ENCODE measurements around the gene ADGRG3.
"Not testable (repeated sequence)": the region's sequence is repeated elsewhere in the genome, so short reads cannot be mapped to it uniquely, and the experiment has no call there.

The ADGRG3 gene

DNA sequence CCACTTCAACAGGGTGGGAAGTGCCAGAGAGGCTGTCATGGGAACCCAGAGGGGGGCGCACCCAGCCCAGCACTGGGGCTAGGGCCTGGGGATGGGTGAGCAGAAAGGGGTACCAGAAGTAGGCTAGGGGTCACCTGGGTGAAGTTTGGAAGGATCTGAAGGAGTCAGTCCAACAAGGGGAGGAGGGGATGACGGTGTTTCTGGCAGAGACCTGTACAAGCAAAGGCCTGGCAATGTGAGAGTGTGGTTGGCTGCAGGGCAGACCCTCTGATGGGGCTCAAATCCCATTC is 54.0 kb downstream of the ADGRG3 start:
- DNase-seq: no peak

DNA sequence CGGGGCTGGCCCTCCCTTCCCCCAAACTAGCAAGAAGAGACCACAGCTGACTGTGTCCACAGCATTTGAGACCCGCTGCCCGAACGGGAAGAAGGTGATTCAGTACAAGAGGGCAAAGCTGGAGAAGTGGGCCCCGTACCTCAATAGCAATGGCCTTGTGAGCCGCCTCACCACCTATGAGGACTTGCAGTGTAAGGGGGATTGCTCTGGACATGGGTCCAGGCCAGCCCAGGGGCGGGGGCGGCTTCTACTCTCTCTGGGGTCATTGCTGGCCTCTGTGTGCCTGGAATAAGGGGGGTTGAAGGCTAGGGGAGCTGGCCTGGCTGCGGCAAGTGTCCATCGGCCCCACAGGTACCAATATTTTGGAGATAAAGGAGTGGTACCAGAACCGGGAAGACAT is 54.5 kb downstream of the ADGRG3 start:
- no peak for DNase-seq

DNA sequence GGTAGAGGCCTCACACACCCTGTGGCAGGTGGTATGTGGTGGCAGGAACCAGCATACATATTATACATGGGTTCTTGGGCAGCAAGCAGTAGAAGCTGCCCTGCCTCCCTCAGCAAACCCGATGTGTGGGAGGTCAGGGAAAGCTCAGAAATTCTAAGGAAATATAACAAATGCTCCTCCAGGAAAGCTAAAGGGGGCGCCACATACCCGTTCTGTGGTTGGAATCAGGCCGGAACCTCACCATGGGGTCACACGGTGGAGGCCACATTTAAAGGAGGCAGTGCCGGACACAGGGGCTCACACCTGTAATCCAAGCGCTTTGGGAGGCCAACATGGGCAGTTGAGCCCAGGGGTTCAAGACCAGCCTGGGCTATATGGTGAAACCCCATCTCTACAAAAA is 55.1 kb downstream of the ADGRG3 start:
- no peak for DNase-seq

DNA sequence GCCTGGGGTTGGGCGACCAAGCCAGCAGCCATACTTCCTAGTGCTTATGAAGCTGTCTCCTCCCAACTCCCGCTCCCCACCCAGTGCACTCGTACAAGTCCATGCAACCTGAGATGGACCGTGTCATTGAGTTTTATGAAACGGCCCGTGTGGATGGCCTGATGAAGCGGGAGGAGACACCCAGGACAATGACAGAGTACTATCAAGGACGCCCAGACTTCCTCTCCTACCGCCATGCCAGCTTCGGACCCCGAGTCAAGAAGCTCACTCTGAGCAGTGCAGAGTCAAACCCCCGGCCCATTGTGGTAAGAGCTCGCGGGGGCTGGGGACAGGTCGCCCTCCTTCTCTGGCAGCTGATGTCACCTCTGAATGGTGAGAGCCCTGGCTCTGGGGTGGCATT is 56.4 kb downstream of the ADGRG3 start:
- no peak for DNase-seq

DNA sequence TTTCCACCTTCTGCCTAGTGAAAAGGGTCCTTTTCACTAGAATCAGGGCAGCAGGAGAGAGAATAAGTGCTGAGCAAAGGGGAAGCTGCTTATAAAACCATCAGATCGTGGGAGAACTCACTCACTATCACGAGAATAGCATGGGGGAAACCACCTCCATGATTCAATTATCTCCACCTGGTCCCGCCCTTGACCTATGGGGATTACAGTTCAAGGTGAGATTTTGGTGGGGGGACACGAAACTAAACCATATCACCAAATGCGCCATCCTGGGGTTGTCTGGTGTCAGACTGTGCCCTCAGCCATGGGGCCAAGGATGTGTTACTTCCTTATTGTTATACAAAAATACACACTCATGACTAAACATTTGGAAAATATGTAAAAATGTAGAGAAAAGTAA is 57.0 kb downstream of the ADGRG3 start:
- no peak for DNase-seq

DNA sequence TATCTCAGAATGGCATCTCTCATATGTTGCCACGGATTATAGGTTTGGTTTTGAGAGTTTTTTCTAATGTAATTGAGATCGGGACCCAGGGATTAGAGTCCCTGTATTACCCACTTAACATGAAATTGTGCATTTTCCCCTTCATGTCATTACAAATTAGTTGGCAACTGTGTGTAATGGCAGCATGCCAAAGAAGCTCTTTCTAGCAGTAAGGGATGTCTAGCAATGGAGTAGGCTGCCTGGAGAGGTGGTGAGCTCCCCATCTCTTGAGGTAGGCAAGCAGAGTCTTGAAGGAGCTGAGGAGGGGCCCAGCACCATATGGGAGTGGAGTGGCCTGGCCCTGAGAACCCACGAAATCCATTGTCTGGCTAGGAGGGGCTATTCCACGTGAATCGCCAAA is 57.4 kb downstream of the ADGRG3 start:
- no peak for DNase-seq

DNA sequence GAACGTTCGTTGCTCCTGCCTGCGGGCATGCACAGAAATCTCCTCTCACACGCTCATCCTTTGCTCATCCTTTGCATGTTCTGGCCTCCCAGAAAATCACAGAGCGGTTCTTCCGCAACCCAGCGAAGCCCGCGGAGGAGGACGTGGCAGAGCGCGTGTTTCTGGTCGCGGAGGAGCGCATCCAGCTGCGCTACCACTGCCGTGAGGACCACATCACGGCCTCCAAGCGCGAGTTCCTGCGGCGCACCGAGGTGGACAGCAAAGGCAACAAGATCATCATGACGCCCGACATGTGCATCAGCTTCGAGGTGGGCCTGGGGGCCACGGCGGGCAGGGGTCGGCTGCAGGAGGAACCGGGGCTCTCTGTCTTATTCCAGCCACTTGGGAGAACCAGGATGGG is 57.9 kb downstream of the ADGRG3 start:
- no peak for DNase-seq

DNA sequence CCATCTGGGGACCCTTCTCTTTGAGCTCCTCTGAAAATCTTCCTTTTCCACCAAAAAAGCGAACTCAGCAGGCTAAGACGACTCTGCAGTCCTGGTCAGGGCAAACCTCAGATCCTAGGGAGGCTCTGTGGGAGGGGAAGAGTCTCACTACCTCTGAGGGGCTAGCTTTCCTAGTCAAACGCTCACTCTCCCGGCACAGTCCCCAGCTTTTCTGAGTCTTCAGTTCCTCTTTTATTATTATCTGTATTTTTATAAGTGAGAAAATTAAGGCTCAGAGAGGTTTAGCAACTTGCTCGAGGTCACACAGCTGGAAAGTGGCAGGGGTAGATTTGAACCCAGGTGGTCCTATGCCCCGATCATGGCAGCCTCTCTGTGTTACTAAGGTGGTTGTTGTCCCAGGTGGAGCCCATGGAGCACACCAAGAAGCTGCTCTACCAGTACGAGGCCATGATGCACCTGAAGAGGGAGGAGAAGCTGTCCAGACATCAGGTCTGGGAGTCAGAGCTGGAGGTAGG is 58.4 kb downstream of the ADGRG3 start:
- DNase-seq: no peak

DNA sequence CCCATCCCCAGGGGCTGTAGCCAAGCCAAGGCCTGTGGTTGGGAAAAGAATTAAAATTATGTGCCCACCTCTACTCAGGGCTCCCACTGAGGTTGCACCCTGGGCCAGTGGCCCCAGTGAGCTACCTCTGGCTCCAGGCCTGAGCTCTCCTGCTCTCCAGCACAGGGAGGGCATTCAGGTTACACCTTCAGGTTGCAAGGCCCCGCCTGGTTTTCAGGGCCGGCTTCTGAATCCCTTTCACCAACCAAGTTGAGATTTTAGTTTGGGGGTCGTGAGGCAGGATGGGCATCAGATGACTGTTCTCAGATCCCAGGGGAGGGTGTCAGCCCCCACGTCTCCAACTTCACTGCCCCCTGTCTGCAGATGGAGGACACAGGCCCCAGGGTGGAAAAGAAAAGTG is 59.5 kb downstream of the ADGRG3 start:
- no peak for DNase-seq

DNA sequence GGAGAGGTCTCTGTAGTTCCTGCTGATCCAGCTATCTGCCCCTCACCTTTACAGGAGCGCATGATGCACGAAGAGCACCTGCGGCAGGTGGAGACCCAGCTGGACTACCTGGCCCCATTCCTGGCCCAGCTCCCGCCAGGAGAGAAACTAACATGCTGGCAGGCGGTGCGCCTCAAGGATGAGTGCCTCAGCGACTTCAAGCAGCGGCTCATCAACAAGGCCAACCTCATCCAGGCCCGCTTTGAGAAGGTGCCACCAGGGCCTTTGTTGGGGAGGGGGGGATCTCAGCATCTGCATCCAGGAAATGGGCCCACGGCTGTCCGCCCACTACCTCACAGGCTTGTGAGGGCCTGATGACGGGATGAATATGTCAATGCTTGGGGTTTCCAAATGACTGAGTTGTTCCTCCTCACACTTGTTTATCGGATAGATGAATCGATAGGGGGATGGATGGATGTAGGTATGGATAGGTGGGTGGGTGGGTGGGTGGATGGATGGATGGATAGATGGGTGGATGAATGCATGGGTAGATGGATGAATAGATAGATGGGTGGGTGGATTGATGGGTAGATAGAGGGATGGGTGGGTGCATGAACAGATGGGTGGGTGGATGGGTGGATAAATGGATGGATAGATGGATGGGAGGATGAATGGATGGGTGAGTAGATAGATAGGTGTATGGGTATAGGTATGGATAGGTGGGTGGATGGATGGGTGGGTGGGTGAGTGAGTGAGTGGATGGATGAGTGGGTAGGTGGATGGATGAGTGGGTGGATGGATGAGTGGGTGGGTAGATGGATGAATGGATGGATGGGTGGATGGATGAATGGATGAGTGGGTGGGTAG is 60.5 kb downstream of the ADGRG3 start:
- DNase-seq: no peak

DNA sequence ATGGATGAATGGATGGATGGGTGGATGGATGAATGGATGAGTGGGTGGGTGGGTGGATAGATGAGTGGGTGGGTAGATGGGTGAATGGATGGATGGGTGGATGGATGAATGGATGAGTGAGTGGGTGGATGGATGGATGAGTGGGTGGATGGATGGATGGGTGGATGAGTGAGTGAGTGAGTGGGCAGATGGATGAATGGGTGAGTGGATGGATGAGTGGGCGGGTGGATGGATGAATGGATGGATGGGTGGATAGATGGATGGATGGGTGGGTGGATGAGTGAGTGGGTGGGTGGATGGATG is 61.0 kb downstream of the ADGRG3 start:
- DNase-seq: no peak

DNA sequence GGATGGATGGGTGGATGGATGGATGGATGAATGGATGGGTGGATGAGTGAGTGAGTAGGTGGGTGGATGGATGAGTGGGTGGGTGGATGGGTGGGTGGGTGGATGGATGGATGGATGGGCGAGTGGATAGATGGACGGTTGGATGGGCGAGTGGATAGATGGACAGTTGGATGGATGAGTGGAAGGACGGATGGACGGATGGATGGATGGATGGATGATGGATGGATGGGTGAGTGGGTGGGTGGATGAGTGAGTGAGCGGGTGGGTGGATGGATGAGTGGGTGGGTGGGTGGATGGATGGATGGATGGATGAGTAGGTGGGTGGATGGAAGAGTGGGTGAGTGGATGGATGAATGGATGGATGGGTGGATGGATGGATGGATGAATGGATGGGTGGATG is 61.7 kb downstream of the ADGRG3 start:
- not testable (repeated sequence) for DNase-seq

DNA sequence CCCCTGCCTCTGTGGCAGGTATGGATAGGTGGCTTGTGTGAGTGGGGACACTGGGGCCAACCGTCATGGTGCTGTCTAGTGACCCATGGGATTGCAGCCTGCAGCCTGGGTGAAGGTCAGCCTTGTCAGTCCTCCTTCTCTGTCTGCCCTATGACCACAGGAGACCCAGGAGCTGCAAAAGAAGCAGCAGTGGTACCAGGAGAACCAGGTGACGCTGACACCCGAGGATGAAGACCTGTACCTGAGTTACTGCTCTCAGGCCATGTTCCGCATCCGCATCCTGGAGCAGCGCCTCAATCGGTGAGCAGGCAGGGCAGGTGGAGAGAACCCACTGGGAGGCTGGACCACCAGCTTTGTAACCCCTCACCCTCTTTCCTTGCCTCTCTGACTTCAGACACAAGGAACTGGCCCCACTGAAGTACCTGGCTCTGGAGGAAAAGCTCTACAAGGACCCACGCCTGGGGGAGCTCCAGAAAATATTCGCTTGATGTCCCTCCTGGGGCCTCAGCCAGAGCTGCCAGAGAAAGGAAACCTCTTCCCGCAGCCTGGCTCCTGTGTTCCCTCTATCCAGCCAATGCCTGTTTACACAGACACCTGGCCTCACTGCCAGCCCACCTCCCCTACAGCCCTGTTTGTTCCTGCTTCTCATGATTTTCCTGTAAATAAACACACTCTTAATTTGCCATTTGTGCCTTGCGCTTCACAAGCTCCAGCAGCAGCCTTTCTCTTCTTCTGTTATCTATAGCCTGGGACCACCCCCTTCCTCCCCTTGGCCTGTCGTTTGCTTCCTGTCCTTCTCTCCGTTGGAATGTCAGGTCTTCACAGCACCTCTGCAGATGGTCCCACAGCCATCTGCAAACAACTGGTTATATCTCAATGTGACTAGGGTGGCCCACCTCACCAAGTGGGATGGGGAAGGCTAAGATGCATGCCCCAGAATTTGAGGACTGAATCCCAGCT is 62.9 kb downstream of the ADGRG3 start:
- no peak for DNase-seq

DNA sequence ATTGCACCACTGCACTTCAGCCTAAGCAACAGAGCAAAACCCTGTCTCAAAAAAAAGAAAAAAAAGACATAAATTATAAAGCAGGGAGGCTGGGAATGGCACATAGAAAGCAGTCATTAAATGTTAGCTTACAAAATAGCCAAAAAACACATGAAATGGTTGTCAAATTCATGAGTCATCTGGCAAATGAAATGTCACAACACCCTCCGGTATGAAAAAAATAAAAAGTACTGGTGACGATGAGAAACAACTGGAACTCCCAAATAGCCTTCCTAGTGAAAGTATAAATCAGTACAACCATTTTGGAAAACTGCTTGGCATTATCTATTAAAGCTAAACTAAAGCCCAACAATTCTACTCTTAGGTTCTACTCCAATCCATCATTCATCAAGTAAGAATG is 63.9 kb downstream of the ADGRG3 start:
- no peak for DNase-seq

DNA sequence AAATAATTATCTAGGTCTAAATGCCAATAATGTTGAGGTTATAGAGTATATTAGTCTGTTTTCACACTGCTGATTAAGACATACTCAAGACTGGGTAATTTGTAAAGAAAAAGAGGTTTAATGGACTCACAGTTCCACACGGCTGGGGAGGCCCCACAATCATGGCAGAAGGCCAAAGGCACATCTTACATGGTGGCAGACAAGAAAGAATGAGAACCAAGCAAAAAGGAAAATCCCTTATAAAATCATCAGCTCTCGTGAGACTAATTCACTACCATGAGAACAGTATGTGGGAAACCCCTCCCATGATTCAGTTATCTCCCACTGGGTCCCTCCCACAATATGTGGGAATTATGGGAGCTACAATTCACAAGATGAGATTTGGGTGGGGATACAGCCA is 64.6 kb downstream of the ADGRG3 start:
- no peak for DNase-seq

DNA sequence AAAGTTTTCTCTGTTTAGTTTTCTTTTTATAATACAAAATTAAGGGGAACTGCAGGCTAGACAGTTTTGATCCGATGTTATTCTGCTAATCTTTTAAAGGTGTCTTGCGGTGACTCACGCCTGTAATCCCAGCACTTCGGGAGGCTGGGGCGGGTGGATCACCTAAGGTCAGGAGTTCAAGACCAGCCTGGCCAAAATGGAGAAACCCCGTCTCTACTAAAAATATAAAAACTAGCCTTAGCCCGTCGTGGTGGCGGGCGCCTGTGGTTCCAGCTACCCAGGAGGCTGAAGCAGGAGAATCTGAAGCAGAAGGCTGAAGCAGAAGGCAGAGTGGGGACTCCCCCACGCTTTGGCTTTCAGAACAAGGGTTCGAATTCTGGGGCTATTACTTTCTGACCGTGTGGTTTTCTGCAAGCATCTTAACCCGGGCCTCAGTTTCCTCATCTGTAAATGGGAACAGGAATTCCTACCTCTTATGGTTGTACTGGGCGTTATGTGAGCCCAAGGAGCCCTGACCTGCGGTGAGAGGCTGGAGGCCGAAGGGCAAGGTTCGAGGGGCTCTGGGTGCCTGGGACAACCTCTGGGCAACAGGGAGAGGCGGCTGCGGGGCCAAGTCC is 66.3 kb downstream of the ADGRG3 start:
- no peak for DNase-seq

DNA sequence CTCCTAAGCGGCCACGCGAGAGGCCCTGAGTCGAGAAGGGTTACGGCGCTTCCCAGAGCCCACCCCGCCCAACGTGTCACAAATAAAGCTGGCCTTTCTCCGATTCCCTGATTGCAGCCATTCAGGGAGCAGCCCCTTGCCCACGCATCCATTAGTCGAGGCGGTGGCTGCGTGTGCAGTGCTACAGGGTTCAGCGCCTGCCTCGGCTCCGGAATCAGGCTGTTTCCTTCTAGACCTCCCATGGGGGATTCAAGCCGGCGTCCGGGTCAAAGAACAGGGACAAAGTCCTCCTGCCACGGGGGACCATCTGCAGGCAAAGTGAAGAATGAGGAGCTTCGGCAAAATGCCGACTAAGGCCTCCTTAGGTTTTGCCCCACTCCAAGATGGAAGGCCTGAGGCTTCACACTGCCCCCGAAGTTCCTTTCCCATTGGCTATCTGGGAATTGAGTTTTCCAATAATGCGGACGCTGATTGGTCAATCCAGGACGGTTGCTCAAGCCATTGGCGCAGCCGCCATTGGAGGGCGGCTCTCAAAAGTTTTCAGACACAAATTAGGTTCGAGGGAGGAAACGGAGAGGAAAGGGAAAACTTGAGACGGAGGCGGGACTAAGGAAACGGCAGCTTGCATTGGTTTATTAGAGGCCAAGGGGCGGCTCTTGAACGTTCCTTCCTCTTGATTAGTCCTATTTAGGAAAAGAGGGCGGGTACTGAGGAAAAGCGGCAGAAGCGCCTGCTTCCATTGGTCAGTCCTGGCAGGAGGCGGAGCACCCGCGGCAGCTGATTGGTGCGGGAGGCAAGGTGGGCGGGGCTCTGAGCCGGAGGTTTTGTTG is 67.0 kb downstream of the ADGRG3 start:
- DNase-seq: peak; percentile 95 to 100 (median 98)

DNA sequence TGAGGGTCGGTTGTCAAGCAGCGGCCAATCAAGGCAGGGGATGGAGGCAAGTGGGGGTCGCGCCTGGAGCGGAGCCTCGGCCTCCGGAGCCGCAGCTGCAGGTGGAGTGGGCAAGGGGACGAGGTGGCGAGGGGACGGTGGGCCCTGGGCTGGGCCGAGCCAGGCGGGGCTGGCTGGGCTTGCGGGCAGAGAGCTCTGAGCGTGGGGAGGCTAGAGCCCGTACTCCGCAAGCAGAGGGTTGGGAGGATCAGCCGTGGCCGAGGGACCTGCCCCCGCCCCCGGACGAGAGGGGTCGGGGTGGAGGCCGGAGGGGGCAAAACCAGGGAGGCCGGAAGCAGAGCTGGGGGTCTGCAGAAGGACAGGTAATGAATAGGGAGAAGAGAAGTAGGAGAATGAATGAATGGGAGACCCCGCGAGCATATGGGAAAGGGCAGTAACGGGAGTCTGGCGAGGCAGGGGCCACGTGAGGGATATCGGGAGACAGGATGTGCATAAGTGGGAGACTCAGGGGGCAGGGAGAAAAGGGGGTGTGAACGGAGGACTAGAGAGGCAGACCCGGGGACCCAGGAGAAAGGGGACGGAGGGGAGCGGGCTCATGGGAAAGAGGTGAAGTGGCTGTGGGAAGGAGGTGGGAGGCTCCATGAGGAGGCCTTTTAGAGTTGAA is 67.8 kb downstream of the ADGRG3 start, which contains the start of gene KATNB1:
TSS of gene KATNB1 (plus strand) at position 16 of the 664 bp plus-strand sequence. CDS start 1,474 bp downstream, outside the sequence.
- no peak for DNase-seq

DNA sequence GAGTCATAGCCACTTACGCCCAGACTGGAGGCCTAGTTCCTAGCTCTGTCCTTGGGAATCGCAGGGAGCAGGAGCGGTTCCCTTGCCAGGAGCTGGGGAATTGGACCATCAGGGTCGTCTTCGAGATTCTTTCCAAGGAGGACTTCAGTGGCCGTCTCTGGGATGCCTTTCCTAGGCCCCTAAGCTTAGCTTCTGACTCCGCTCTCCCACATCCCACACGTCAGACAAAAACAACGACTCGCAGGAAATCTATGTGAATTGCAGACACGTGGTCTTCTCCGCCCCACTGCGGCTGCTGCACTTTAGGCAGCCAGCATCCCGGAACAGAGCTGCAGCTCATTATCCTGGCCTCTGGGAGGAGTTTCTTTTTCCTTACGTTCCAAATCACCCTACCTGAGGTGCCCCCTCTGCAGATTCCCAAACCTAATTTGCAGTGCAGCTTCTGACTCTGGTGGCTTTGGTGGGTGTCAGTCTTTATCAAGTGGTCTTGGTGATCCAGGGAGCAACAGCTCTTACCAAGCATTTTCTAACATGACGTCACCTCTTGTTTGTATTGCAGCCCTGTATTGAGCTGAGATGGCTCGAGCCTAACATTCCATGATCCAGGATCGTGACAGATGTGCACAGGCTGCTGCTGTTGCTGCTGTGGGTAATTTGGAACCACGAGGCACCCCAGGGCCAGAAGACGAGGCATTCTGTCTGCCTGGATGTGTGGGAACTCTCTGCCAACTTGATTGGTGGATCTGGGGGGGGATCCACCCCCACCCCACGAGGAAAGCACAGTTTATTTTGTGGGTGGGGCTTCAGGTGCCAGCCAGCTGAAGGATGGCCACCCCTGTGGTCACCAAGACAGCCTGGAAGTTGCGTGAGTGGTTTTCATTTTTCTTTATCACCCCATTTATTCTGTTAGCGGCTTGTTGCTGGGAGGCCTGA is 68.6 kb downstream of the ADGRG3 start:
- DNase-seq: peak in 4 of 5 experiments; percentile 14 to 60 (median 30)

DNA sequence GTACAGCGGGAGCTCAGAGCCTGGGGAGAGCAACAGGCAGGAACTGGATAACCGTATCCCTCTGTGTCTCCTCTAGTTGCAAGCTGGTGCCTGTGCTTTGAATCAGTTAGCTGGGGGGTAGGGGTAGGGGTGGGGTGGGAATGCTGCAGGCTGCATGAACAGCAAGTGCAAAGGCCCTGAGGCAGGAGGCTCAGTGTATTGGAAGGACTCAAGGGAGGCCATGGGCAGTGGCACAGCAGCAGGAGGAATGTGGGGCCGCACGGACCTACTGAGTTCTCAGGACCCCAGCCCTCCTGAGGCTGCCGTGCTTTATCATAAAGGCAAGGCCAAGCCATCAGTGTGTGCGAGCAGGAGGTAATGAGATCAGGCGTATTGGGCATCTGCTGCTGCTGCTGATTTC is 70.7 kb downstream of the ADGRG3 start:
- no peak for DNase-seq
